SK-N-MC (cell line): Measurements from ENCODE around the gene MAP1A.

ENCODE experiments used
- EZH2 ChIP-seq: fragments of 200-600 bp; sonication (generic); IDR thresholded peaks from one replicate; pipeline ENCODE4 v1.6.1; 2017; ENCODE audit warnings: antibody characterized with exemption
- POLR2AphosphoS5 ChIP-seq: IDR thresholded peaks from 2 replicates; pipeline ENCODE4 v1.6.1; 2012; ENCODE audit warnings: mild to moderate bottlenecking, low read depth, low read length, borderline replicate concordance

GRCh38 chr15:43545426-43545825 is 28.0 kb downstream of the MAP1A start:
- TF ChIP-seq POLR2AphosphoS5 (no peak), EZH2 (no peak)
